Stimulated activated CD4-positive, alpha-beta T cell treated with anti-CD3 and anti-CD28 coated beads, Interleukin-2, amount 100 ng/mL, for 24 hours (primary cell): ENCODE results near the gene TSSK2.
A peak's percentile ranks its signal among the peaks of the same experiment; 100 is the strongest.
"Not testable (repeated sequence)": the region's sequence is repeated elsewhere in the genome, so short reads cannot be mapped to it uniquely, and the experiment has no call there.

ENCODE experiments used
- DNase-seq, 2 donors: peaks; one replicate each; pipeline ENCODE4 v3.0.0-alpha.2; 2020

The TSSK2 gene

DNA sequence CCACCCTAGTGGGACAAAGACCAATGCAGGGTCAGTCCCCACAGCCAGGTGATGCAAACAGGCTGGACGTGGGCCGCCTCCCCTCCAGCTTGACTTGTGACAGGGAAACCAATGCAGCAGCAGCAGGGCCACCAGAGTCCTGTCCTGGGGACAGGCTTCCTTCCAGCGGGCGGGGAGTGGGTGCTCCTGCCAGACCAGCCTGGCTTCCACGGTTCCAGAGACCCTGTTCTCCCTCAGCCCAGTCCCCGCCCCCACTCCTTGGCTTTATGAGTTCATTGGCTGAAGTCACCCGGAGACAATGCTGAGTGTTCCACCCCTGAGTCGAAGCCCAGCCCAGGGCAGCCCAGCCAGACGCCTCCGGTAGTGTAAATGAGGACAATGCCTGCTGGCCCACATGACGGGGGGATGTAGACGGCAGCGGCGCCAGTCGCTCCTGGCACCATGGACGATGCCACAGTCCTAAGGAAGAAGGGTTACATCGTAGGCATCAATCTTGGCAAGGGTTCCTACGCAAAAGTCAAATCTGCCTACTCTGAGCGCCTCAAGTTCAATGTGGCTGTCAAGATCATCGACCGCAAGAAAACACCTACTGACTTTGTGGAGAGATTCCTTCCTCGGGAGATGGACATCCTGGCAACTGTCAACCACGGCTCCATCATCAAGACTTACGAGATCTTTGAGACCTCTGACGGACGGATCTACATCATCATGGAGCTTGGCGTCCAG is at the start of gene TSSK2:
Gene TSSK2, plus strand, starts transcription at position 350 of the 726 bp plus-strand sequence. Its CDS starts 92 bp downstream, at position 442.
- no peak for DNase-seq

DNA sequence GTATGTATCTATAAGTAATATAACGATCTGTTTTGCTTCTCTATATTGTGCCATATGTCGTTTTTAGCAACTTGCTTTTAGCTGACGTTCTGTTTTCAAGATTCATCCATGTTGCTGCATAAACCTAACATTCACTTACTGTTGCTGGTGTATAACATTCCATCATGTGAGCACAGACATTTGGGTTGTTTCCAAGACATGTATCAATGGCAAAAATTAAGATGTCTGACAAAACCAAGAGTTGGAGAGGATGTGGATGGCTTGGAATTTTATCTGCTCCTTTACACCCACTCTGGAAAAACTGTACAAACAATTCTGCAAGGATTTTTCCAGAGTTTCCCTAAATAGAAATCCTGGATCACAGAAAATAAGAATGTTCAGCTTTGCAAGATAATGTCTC is 49.8 kb upstream of the TSSK2 start:
- no peak for DNase-seq

DNA sequence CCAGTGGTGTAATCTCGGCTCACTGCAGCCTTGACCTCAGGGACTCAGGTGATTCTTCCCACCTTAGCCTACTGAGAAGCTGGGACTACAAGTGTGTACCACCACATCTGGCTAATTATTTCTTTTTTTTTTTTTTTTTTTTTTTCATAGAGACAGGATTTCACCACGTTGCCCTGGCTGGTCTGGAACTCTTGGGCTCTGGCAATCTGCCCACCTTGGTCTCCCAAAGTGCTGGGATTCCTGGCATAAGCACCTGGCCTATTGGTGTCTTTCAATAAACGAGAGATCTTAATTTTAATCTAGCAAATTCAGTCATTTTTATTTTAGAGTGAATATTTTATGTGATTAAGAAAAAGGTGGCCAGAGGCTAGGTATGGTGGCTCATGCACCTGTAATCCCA is 49.0 kb upstream of the TSSK2 start:
- no peak for DNase-seq

DNA sequence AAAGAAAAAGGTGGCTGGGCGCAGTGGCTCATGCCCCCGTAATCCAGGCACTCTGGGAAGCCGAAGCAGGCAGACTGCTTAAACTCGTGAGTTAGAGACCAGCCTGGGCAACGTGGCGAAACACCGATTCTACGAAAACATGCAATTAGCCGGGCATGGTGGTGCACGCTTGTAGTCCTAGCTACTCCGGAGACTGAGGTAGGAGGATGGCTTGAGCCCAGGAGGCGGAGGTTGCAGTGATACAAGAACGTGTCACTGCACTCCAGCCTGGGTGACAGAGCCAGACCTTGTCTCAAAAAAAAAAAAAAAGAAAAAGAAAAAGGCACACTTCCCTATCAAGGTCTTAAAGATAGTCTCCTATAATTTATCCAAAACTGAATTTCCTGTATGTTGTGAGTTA is 48.3 kb upstream of the TSSK2 start:
- DNase-seq: no peak

DNA sequence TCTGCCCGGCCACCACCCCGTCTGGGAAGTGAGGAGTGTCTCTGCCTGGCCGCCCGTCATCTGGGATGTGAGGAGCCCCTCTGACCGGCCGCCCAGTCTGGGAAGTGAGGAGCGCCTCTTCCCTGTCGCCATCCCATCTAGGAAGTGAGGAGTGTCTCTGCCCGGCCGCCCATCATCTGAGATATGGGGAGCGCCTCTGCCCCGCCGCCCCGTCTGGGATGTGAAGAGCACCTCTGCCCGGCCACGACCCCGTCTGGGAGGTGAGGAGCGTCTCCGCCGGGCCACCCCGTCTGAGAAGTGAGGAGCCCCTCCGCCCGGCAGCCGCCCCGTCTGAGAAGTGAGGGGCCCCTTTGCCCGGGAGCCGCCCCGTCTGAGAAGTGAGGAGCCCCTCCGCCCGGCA is 47.0 kb upstream of the TSSK2 start:
- not testable (repeated sequence) for DNase-seq

DNA sequence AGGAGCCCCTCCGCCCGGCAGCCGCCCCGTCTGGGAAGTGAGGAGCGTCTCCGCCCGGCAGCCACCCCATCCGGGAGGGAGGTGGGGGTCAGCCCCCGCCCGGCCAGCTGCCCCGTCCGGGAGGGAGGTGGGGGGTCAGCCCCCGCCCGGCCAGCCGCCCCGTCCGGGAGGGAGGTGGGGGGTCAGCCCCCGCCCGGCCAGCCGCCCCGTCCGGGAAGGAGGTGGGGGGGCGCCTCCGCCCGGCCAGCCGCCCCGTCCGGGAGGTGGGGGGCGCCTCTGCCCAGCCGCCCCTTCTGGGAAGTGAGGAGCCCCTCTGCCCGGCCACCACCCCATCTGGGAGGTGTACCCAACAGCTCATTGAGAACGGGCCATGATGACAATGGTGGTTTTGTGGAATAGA is 46.5 kb upstream of the TSSK2 start:
- not testable (repeated sequence) for DNase-seq

DNA sequence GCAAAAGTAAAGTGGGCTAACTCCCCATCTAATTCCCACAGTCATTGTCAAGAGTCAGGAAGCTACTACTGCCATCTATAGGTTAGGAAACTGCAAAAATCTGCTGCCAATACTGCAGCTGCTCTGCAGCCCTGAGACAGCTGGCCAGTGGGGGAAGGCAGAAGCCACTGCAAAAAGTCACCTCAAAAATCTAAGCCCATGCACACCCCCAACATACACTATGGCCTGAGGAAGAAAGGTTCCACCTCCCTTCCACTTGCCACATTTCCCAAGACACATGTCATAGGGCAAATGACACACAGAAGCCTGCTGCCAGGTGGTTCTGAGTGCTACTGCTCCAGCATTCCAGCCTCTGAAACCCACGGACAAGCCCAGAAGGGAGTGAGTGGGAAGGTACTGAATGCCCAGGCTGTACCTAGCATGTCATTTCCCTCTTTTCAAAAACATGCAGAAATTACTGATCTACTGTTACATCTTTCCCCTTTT is 45.8 kb upstream of the TSSK2 start:
- DNase-seq: no peak

DNA sequence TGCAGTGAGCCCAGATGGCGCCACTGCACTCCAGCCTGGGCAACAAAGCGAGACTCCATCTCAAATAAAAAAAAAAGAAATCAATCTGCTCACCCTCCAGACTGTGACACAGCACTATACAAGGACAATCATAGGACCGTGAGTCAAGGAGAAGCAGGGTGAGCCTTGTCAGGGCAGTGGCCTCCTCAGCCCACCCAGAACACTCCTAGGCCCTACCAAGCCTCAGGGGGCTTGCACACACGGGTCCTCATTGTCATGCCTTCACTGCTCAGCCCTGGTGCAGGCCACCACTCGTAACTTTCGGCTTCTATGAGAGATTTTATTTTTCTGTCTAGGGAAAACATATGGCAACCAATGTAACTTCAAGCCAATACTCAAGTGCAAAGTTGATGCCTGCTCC is 44.7 kb upstream of the TSSK2 start:
- DNase-seq: no peak

DNA sequence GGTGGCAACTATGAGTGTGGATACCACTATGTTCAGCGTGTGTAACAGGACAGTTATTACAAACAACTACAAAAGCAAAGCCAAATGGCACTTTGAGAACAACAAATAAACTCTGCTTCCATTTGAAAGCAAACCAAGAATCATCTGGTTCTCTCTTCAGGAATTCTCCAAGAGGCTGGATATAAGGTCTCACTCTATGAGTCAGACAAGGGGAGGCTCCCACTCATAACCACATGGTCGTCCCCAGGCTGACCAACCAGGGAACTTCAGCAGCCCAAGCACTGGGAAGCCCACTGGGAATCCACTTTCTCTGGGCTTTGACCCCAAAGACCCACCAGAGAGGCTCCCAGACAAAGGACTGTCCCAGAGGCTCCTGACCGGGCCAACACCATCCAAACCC is 44.2 kb upstream of the TSSK2 start:
- no peak for DNase-seq

DNA sequence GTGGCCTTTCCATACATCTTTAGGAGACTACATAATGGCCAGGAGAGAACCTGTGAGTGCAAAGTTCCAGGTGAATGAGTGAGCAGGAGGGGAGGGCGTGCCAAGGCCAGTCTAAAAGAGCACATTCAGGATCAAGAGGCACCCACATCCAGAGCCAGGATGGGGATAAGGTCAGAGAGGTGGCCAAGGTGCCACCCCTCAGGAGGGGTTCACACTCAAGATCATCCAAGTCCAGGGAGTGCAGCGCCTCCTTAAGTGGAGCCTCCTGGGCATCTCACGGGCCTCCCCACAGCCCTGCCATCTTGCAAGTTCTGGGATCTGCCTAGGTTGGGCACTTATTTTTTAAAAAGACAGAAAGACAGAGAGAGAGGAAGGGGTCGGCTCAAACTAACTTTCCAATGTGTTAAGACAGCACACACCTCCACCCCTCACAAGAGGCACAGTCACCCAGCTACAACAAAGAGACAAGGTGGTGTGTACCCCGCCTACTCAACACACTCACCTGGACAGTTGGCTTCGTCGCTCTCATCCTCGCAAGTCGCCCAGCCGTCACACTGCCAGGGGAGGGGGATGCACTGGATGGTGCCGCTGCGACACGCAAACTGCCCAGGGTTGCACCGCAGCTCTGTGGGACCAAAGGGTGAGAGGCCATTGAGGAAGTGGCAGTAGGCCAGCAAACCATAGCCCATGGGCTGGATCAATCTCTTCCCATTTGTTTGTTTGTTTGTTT is 42.1 kb upstream of the TSSK2 start:
- no peak for DNase-seq

DNA sequence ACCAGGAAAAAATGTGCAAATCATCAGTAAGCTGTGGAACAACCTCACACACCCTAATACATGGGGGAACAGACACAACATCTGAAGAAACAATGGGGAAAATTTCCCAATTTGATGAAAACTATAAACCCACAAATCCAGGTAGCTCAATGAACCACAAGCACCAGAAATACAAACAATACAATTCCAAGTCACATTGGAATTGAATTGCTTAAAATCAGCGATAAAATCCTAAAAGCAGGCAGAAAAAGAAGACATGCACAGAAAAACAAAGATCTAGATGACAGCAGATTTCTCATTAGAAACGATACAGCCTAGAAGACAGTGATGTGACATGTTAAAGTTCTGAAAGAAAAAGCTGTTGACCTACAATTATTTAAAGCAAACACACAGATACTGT is 40.9 kb upstream of the TSSK2 start:
- DNase-seq: no peak

DNA sequence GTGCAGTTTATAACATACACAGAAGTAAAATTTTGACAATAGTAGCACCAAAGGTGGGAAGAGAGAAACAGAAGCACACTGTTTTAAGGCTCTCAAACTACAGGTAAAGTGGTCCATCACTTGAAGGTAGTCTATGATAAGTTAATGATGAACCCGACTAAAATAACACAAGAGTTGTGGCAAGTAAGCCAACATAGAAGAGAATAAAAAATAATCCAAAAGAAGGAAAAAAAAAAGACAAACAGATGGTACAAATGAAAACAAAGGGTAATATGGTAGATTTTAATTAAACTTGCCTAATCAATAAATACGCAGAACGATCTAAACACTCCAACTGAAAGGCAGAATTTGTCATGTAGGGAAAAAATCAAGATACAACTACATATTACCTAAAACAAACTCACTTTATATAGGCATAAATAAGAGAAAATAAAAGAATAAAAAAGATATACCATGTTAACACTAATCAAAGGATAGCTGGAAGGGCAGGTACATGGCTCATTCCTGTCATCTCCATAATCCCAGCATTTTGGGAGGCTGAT is 40.5 kb upstream of the TSSK2 start:
- DNase-seq: no peak

DNA sequence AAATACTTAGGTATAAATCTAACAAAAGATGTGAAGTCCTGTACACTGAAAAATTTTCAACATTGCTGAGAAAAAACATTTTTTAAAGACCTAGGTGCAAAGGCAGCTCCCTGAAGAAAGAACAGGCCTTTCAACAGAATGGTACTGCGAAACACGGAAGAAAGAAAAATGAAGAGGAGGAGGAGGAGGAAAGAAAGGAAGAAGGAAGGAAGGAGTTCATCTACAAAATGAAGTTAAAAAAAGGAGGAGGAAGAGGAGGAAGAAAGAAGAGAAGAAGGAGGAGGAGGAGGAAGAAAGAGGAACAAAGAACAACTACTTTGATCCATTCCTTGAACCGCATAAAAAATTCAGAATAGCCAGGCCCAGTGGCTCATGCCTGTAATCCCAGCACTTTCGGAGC is 38.4 kb upstream of the TSSK2 start:
- DNase-seq: no peak

DNA sequence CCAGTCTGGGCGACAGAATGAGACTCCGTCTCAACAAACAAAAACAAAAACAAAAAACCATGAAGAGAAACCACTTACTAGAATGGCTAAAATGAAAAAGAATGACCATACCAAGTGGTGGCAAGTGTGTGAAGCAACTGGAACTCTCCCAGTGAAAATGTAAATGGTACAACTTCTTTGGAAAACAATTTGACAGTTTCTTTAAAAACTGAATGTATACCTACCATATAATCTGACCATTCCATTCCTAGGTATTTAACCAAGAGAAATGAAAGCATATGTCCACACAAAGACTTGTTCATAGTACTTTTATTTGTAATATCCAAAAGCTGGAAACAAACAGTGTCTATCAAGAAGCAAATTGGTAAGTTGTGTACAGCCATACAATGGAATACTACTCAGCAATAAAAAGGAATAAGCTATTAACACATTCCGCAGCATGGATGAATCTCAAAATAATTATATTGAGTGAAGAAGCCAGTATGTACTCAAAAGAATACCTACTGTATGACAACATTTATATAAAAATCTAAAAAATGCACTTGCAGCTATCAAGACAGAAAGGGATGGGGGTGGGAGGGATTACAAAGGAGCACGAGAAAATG is 36.6 kb upstream of the TSSK2 start:
- DNase-seq: no peak

DNA sequence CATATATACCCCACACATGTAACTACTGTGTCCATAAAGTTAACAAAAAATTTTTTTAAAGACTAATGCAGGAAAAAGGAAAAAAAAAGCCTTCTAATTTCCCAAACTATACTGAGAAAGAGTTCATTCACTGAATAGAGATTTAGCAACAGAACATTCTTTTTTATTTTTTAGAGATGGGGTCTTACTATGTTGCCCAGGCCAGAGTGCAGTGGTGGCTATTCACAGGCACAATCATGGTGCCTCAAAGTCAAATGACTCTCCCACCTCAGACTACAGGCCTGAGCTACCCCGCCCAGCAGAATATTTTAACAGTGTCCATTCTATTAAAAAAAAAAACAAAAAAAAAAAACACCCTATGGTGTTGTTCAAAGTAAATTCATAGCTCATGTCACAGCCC is 34.6 kb upstream of the TSSK2 start:
- no peak for DNase-seq

DNA sequence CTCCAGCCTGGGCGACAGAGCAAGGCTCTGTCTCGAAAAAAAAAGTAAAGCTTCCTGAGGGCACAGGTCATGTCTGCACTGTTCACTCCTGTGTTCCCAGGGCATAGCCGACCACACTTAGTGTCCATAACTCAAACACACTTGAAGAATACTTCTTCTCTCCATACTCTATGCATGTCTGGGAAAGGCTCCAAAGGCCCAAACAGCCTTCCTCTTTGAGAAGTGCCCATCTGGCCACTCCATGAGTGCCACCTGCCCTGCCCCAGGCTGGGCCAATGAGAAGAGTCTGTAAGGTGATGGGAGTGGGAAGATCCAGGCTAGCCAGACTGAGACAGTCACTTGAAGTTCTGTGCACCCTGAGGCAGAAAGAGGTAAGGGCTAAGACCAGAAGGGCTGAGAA is 33.6 kb upstream of the TSSK2 start:
- no peak for DNase-seq

DNA sequence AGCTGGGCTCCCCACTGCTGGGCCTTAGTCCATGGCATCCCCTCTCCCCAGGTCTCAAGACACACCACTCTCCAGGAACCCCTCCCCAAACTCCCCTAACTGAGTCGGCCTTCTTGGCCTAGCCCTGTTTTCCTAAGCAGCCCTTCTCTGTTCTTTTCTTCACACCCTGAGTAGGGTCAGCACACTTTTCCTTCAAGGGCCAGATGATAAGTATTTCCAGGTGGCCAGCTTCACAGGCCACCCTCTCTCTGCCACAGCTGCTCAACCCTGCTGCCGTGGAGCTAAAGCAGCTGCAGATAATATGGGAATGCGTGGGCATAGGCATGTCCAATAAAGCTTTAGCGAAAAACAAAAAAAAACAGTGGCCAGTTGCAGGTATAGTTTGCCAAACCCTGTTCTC is 33.0 kb upstream of the TSSK2 start:
- no peak for DNase-seq

DNA sequence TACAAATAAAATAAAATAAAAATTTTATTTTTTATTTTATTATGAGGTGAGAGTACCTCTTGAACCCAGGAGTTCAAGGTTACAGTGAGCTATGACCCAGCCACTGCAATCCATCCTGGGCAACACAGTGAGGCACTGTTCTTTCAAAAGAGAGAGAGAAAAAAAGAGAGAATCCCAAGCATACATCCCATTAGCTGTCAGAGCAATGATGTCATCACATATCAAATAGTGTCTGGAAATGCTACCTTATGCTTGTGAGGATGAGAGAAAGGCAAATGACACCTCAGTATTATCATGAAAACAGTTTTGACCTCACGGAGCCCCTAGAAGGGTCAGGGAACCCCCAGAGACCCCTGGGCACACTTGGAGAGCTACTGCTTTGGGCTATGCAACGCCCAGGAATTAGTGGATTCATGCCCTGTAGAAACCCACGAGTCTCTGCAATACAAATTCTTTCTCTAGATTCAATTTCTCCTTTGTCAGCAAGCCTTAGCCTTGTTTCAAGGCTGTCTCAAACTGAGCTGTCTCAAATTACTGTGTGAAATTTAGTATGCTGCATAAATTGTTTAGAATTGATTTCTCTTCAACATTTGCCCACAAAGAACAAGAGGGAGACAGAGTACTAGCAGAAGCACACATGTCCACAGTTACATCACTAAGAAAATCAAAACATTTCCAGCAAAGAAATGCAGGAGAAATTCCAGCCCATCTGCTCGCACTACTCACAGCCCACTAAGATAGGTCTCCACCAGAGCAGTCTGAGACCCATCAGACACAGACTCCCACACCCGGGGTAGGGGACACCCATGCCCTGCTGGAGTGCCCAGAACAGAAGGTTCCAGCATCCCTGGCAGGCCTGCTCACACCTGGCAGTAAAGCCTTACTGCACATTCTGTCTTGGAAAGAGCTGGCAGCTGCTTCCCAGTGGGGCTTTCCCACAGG is 27.0 kb upstream of the TSSK2 start:
- DNase-seq: no peak

DNA sequence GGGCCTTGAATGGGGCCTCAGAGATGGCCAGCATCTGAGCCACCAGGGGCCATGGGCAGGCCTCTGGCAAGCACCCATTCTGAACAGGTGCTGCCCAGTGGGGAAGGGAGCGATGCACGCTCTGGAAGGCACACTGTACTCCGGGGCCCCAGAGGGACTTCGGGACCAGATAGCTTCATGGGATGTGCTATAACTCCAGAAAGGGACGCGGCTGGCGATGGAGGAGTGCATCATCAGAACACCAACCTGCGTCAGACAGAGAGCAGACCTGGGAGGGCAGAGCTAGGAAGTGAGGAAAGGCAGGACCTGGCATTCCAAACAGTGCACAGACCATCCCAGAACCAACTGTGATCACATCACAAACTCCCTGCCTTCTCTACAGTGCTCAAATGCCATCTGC is 25.7 kb upstream of the TSSK2 start:
- DNase-seq: no peak

DNA sequence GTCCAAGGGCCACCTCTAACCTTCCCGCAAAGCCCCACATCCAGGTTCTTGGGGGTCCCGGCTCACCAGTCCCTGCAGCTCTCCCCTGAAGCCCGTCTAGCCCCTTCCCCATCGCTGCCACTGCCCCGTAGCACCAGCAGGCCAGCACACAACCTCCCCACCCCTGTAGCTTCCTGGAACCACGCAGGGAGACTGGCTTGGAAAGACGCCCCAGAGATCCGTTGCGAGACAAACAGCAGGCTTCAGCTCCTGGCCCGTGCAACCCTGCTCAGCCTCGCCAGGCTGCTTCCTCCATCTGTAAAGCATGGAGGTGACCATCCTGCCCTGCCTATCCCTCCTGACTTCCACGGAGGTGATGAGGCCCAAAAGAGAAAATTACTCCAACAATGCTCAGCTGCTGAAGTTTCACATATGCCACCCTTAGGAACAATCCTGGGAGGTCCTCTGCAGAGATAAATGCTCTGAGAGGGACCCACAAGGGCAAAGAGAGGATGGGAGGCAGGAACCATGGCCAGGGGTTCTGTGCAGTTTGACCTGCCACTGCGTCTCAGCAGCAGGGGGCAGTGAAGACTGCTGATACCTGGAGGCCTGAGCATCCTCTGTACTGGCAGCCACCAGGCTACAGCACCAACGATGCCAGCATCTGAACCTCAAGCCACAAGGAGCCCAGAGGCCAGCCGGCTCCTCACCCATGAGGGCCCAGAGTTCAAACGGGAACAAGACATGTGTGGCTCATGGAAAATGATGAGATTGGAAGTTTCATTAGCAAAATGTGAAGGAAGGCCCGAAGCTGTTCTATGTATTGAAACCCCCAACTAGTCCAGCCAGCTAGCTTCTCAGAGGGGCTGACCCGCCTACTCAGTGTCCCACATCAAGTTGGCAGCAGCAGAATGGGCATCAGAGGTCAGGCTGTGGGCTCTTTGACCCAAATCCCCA is 25.0 kb upstream of the TSSK2 start:
- peak; percentile 38 to 53 for DNase-seq
